Esophagus mucosa (tissue), 1 donor: Measurements from ENCODE around the gene MIF4GD. TPM values are rescaled to one million over a fixed set of nuclear protein-coding genes. Genes with fewer than 3 reads are reported as not detected.
A peak's percentile ranks its signal among the peaks of the same experiment; 100 is the strongest.

Experiments
- ATAC-seq: fragments of 200-7000 bp; cut with Tn5 transposase; one replicate; pipeline ENCODE4 v1.9.1; 2020
- total RNA-seq: library from RNA; stranded (reverse); gene quantifications from one replicate; pipeline ENCODE4 v1.2.4, GENCODE V29; 2023
- donor health status: DM: yes; HTN: yes; CAD: no.

Gene MIF4GD
- total RNA-seq, 1 donor from 2014 or later: 18.4 TPM

DNA sequence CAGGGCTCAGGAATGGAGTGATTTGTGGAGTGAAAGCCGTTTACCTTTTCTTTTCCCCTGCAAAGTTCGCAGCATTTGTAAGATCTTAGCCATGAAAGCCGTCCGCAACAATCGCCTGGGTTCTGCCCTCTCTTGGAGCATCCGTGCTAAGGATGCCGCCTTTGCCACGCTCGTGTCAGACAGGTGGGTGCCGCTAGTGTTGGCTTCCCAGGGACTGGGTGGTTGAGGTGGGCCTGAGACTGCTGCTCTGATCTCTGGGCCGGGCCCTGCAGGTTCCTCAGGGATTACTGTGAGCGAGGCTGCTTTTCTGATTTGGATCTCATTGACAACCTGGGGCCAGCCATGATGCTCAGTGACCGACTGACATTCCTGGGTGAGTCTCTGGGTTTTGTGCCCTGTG, 38.2 kb downstream of the MIF4GD start:
- no peak for ATAC-seq

DNA sequence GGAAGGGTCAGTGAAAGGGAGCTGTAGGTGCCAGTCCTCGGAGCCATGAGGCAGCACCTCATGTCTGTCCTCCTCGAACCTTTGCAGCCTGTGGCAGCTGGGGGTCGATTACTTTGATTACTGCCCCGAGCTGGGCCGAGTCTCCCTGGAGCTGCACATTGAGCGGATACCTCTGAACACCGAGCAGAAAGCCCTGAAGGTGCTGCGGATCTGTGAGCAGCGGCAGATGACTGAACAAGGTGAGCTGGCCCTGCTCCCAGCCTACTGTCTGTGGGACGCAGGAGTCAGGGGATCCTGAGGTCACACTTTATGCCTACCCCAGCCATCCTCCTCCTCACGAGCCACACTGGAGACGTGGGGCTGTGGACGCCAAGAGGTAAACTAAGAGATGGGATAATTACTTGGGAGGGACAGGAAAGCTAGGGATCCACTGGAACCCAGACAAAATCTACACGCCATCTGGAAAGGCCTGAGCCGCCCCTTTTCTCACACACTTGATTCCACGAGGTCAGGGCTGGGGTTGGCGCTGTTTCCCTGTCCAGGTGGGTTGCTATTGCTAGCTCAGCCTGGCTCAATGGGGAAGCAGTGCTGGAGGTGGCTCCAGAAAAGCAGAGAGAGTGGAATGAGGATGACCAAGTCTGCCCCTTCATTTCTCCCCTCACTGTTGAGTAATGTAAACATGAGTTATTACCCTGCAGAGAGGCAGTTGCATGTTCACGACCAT, 39.1 kb downstream of the MIF4GD start:
- ATAC-seq: no peak

DNA sequence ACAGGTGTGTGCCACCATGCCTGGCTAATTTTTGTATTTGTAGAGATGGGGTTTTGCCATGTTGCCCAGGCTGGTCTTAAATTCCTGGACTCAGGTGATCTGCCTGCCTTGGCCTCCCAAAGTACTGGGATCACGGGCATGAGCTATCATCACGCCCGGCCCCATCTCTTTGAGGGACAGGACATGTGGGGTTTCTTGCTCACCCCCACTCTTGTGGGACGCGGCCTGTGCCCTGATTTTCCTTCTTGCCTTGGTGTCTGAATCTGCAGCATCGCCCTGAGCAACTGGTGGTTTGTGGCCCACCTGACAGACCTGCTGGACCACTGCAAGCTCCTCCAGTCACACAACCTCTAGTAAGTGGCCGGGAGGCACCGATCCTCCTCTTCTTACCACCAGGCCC, 40.0 kb downstream of the MIF4GD start:
- no peak for ATAC-seq

DNA sequence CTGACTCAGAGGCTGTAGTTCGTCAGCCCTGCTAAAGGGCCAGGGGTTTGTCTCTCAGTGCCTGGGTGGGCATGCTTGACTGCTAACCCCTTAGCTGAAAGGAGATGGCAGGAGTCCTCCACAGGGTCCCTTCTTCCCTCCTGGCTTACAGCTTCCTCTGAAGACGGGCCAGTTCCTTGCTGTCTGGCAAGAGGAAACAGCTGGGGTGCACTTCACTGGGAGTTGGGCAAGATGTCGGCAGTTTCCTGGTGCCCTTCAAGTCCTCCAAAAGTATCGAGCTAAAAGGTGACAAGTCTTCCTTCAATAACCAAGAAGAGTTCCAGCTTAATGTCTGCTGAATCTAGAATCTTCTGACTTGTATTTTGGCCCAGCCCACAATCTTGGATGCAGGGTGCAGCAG, 42.2 kb downstream of the MIF4GD start:
- no peak for ATAC-seq

DNA sequence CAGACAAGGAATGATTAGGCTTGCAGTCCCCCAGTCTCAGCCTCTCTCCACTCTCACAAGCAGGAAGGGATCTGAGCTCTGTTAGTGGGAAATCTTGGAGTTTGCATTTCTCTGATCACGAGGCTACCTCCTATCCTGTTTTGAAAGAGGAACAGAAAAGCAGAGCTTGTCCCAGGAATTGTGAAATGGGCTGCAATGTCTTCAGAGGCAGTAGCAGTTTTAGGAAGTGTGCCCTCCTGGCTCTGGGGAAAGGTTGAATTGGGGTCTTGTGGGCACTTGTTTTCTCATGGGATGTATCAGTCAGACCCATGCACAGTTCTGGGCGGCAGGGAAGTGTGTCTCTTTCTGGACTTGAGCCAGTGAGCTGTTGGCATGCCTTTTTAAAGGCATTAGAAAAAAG, 42.7 kb downstream of the MIF4GD start:
- no peak for ATAC-seq

DNA sequence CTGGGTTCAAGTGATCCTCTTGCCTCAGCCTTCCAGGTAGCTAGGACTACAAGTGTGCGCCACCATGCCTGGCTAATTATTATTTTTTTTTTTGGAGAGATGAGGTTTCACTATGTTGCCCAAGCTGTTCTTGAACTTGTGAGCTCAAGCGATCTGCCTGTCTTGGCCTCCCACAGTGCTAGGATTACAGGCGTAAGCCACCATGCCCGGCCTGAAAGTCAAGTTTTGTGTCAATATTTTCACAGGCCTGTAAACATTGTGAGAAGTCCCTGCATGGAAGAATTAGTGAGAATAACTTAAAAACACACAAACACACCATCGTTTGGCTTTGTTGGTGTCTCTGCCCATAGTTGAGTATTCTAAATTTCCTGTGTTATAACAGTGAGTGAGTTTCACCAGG, 43.3 kb downstream of the MIF4GD start:
- no peak for ATAC-seq

DNA sequence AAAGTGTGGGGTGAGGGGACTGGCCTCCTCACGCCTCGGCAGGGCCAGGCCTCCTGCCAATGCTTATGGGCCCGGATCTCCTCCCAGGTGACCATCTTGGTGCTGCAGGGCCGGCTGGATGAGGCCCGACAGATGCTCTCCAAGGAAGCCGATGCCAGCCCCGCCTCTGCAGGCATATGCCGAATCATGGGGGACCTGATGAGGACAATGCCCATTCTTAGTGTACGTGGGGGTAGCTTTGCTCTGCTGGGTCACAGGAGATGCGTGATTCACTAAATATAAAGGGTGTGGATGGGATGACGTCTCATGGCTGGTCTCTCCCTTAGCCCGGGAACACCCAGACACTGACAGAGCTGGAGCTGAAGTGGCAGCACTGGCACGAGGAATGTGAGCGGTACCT, 46.0 kb downstream of the MIF4GD start:
- ATAC-seq: peak; percentile 9

DNA sequence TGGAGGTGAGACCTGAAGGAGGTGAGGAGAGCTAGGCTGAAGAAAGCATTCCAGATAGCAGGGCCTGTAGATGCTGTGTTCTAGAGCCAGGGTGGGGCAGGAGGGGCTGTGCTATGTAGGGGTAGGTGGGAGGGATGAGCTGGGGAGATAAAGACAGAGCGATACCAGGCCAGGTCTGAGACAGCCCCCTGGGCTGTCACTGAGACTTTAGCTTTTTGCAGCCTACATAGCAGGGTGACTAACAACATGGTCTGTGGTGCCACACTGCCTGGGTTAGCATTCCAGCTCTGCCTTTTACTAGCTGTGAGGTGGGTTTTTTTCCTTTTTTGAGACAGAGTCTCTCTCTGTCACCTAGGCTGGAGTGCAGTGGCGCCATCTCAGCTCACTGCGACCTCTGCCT, 51.2 kb downstream of the MIF4GD start:
- no peak for ATAC-seq

DNA sequence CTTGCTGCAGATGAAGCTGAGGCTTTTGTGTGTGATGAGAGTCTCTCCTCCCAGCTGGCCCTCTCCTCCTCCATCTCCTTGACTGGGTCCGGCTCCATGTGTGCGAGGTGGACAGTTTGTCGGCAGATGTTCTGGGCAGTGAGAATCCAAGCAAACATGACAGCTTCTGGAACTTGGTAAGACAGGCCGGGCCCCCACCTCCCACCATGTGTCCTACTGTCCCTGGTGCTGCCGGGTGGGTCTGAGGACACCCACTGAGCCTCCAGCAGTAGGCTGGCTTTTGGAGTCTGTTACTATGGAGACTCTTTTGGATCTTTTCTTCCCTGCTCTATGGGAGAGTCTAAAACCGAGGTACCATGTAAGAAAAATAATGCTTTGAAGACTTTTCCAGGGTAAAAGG, 52.9 kb downstream of the MIF4GD start:
- no peak for ATAC-seq

Other genes starting within 250 kb of the MIF4GD start
- gene ATP5PD, start 224.3 kb downstream of the MIF4GD start, total RNA-seq: 314 TPM
- 13.2 TPM for gene KCTD2, start 224.0 kb downstream of the MIF4GD start, total RNA-seq
- gene SLC16A5, start 183.3 kb downstream of the MIF4GD start, total RNA-seq: 13.9 TPM
- 6.3 TPM for gene ARMC7, start 161.3 kb downstream of the MIF4GD start, total RNA-seq
- 66.6 TPM for gene NT5C, start 139.5 kb downstream of the MIF4GD start, total RNA-seq
- gene JPT1, start 116.7 kb downstream of the MIF4GD start, total RNA-seq: 328 TPM
- gene SUMO2, start 88.3 kb downstream of the MIF4GD start, total RNA-seq: 317 TPM
- gene NUP85, start 65.6 kb downstream of the MIF4GD start, total RNA-seq: 43.0 TPM
- gene GGA3, start 9.6 kb downstream of the MIF4GD start, total RNA-seq: 20.6 TPM
- gene MRPS7, start 9.4 kb downstream of the MIF4GD start, total RNA-seq: 59.1 TPM
- gene SLC25A19, start 18.2 kb upstream of the MIF4GD start, total RNA-seq: 9.2 TPM
- gene GRB2, start 134.4 kb upstream of the MIF4GD start, total RNA-seq: 64.4 TPM
- gene TMEM94, start 185.4 kb upstream of the MIF4GD start, total RNA-seq: 36.2 TPM
- gene CASKIN2, start 244.3 kb upstream of the MIF4GD start, total RNA-seq: 13.9 TPM
- 23.2 TPM for gene TSEN54, start 245.3 kb upstream of the MIF4GD start, total RNA-seq